ENCODE measurements around the gene BASP1. TPM values are rescaled to one million over a fixed set of nuclear protein-coding genes. Genes with fewer than 3 reads are reported as not detected.

The BASP1 gene
- total RNA-seq, 1 donor from 2014 or later, result 69.1 TPM

DNA sequence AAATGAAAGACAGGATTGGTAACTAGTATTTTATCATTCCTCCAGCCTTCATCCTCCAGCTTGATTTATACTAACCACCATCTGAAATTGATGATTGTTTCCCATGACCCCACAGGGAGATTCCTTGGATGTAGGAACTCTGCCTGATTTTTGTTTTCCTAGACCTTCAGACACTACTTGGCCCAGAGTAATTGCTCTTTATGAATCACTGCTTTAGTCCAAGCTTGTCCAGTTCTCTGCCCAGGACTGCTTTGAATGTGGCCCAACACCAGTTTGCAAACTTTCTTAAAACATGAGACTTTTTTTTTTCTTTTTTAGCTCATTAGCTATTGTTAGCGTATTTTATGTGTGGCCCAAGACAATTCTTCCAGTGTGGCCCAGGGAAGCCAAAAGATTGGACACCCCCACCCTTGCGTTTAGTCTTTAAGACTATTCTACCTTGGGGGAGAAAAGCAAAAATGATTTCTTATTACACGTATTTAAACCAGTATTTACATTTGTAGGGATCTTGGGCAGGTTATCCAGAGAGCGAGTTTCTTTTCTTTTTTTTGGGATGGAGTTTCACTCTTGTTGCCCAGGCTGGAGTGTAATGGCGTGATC, 18.4 kb downstream of the BASP1 start:
- H3K27ac ChIP-seq, result peak overlapping the region; percentile 21 to 51
- DNase-seq (ENCODE audit: low spot score in 2 of 2), result no peak

DNA sequence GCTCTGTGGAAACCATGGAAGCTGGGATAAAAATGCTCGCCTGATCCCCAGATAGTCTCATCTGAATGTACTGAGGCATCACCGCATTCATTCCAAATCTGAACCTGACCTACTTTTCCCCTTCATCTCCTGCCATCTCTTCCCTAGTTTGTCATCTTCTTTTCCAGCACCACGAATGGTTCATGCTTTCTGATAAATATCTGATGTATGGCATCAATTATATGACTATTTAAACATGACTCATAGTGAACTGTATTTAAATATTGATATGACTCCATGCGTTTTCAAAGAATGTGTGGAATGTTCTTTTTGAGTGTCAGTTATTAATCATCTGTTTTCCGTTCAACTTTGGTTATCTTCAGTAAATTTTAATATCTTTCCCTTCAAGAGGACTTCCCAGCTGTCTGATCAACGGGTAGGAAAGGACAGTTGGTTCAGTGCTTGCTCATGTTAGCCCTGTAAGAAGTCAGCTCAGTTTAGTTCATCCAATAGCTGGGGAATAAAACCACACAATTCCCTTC, 21.1 kb downstream of the BASP1 start:
- H3K27me3 ChIP-seq, result no peaks in the 10 kb centered on the region
- H3K27ac ChIP-seq, result no peak overlapping the region
- DNase-seq (ENCODE audit: low spot score in 2 of 2), result no peak
- TF ChIP-seq, protein P1, sequence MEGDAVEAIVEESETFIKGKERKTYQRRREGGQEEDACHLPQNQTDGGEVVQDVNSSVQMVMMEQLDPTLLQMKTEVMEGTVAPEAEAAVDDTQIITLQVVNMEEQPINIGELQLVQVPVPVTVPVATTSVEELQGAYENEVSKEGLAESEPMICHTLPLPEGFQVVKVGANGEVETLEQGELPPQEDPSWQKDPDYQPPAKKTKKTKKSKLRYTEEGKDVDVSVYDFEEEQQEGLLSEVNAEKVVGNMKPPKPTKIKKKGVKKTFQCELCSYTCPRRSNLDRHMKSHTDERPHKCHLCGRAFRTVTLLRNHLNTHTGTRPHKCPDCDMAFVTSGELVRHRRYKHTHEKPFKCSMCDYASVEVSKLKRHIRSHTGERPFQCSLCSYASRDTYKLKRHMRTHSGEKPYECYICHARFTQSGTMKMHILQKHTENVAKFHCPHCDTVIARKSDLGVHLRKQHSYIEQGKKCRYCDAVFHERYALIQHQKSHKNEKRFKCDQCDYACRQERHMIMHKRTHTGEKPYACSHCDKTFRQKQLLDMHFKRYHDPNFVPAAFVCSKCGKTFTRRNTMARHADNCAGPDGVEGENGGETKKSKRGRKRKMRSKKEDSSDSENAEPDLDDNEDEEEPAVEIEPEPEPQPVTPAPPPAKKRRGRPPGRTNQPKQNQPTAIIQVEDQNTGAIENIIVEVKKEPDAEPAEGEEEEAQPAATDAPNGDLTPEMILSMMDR (IDR thresholded peaks at IDR 0.05), result no peak
- no peaks in the 10 kb centered on the region for H3K36me3 ChIP-seq
- intact Hi-C loops (cut with DNase I), result no loop called here
- peaks cover 0 to 10% of the 10 kb centered on the region in 2 donors for H3K4me1 ChIP-seq
- no peaks in the 10 kb centered on the region for H3K9me3 ChIP-seq
- no peak overlapping the region for H3K4me3 ChIP-seq

More for the DNA sequence above, 18.4 kb downstream of the BASP1 start:
- Histone ChIP-seq H3K27me3 (no peaks in the 10 kb centered on the region), H3K4me3 (peak overlapping the region in 1 of 2 donors; percentile 4), H3K9me3 (no peaks in the 10 kb centered on the region), H3K4me1 (peaks cover 0 to 10% of the 10 kb centered on the region in 2 donors), H3K36me3 (no peaks in the 10 kb centered on the region)
- intact Hi-C loops (cut with DNase I), result no loop called here
- TF ChIP-seq, protein P1 (IDR thresholded peaks at IDR 0.05), result no peak

DNA sequence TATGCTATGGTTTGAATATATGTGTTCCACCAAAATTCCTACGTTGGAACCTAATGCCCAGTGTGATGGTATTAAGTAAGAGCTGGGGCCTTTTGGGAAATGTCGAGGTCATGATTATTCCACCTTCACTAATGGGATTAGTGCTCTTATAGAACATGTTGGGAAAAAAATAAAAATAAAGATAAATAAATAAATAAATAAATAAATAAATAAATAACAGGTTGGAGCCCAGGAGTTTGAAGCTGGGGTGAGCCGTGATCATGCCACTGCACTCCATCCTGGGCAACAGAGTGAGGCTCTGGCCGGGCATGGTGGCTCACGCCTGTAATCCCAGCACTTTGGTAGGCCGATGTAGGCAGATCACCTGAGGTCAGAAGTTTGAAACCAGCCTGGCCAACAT, 22.5 kb downstream of the BASP1 start:
- intact Hi-C loops (cut with DNase I), result no loop called here
- Histone ChIP-seq H3K27ac (no peak overlapping the region), H3K4me1 (peaks cover 0 to 10% of the 10 kb centered on the region in 2 donors), H3K36me3 (no peaks in the 10 kb centered on the region), H3K27me3 (no peaks in the 10 kb centered on the region), H3K4me3 (no peak overlapping the region), H3K9me3 (no peaks in the 10 kb centered on the region)
- TF ChIP-seq, protein P1 (IDR thresholded peaks at IDR 0.05), result no peak
- no peak for DNase-seq (ENCODE audit: low spot score in 2 of 2)

DNA sequence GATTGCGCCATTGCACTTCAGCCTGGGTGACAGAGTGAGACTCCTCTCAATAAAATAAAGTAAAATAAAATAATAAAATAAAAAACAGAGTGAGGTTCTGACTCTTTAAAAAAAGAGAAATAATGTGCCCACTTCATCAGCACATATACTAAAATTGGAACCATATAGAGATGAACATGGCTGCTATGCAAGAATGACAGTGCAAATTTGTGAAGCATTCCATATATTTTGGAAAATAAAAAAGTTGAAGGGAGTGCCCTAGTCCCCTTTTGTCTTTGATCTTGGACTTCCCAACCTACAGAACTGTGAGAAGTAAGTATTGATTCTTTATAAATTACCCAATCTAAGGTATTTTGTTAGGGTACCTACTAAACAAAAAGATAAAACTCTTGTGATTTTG, 23.1 kb downstream of the BASP1 start:
- intact Hi-C loops (cut with DNase I), result no loop called here
- Histone ChIP-seq H3K36me3 (no peaks in the 10 kb centered on the region), H3K4me3 (no peak overlapping the region), H3K27me3 (no peaks in the 10 kb centered on the region), H3K27ac (no peak overlapping the region), H3K9me3 (no peaks in the 10 kb centered on the region), H3K4me1 (peaks cover 0 to 7% of the 10 kb centered on the region in 2 donors)
- DNase-seq (ENCODE audit: low spot score in 2 of 2), result no peak
- TF ChIP-seq, protein P1 (IDR thresholded peaks at IDR 0.05), result no peak

DNA sequence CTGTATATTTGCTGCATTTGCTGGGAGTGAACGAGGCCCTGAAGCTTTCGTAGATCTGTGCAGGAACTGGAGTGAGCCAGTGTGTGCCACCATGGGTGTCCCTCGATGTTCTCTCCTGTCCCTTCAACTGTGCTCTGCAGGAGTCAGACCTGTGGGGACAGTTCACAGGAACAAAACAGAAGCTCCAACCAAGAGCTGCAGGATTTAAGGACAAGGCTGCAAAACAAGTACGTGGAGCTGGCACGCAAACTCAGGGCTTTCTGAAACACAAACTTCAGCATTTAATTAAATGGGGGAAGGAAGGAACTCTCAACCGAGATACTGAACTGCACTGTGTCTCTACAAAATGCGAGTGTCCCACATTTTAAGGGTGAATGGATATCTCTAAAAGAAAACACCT, 24.2 kb downstream of the BASP1 start:
- intact Hi-C loops (cut with DNase I), result no loop called here
- Histone ChIP-seq H3K36me3 (no peaks in the 10 kb centered on the region), H3K9me3 (no peaks in the 10 kb centered on the region), H3K4me1 (no peaks in the 10 kb centered on the region), H3K27ac (no peak overlapping the region), H3K4me3 (no peak overlapping the region), H3K27me3 (no peaks in the 10 kb centered on the region)
- DNase-seq (ENCODE audit: low spot score in 2 of 2), result no peak
- TF ChIP-seq, protein P1 (IDR thresholded peaks at IDR 0.05), result no peak

All from ascending aorta (tissue), 2 donors.